Smooth muscle cell (in vitro differentiated cells): ENCODE measurements around the gene DNAJB1. TPM values are rescaled to one million over a fixed set of nuclear protein-coding genes. Genes with fewer than 3 reads are reported as not detected.

Experiments used
- DNase-seq: peaks from one replicate; lab custom pipeline; 2025; ENCODE audit not compliant: unreplicated experiment; lab: John Stamatoyannopoulos, UW
- H2AFZ ChIP-seq: fragments of 200-600 bp; sonication (generic); 2 replicates; pipeline ENCODE4 v1.6.0; 2016; ENCODE audit warnings: antibody characterized with exemption, low read depth, mild to moderate bottlenecking
- H3F3A ChIP-seq: fragments of 200-600 bp; sonication (generic); 2 replicates; pipeline ENCODE4 v1.6.0; 2017; ENCODE audit warnings: antibody characterized with exemption, low read depth
- H3K27ac ChIP-seq: fragments of 200-600 bp; sonication (generic); 2 replicates; pipeline ENCODE4 v1.5.1; 2016; ENCODE audit warnings: low read depth, mild to moderate bottlenecking
- H3K27me3 ChIP-seq: fragments of 200-600 bp; sonication (generic); 2 replicates; pipeline ENCODE4 v1.6.1; 2016; ENCODE audit warnings: low read depth, mild to moderate bottlenecking
- H3K36me3 ChIP-seq: fragments of 200-600 bp; sonication (generic); 2 replicates; pipeline ENCODE4 v1.5.1; 2016; ENCODE audit warnings: low read depth
- H3K4me1 ChIP-seq: fragments of 200-600 bp; sonication (generic); 2 replicates; pipeline ENCODE4 v1.5.1; 2016; ENCODE audit warnings: low read depth
- H3K4me2 ChIP-seq: fragments of 200-600 bp; sonication (generic); 2 replicates; pipeline ENCODE4 v1.6.0; 2016; ENCODE audit warnings: mild to moderate bottlenecking
- H3K4me3 ChIP-seq: fragments of 200-600 bp; sonication (generic); 2 replicates; pipeline ENCODE4 v1.5.1; 2016; ENCODE audit warnings: mild to moderate bottlenecking
- H3K79me2 ChIP-seq: fragments of 200-600 bp; sonication (generic); 2 replicates; pipeline ENCODE4 v1.6.0; 2016; ENCODE audit warnings: low read depth, mild to moderate bottlenecking
- H3K9ac ChIP-seq: fragments of 200-600 bp; sonication (generic); 2 replicates; pipeline ENCODE4 v1.6.0; 2016; ENCODE audit warnings: low read depth
- H3K9me3 ChIP-seq: fragments of 200-600 bp; sonication (generic); replicated peaks from 2 replicates; pipeline ENCODE4 v1.5.1; 2016; ENCODE audit warnings: low read depth
- H4K20me1 ChIP-seq: fragments of 200-600 bp; sonication (generic); 2 replicates; pipeline ENCODE4 v1.6.0; 2016; ENCODE audit warnings: low read depth
- WGBS: methylation state at CpG from one replicate; pipeline ENCODE4 v1.1.7; 2016; ENCODE audit warnings: low lambda C conversion rate; 5-methylcytosine and 5-hydroxymethylcytosine counted together
- polyA plus RNA-seq: library from polyadenylated mRNA; unstranded; fragments of >200 nt; fragmentation: Nextera tagmentation; extraction: Ambion mirVana; gene quantifications from 2 replicates; pipeline ENCODE4 v1.2.1, GENCODE V29; 2016
- total RNA-seq: library from RNA; depleted of rRNA; stranded (reverse); fragments of >200 nt; gene quantifications from 2 replicates; pipeline ENCODE4 v1.2.3, GENCODE V29; 2014
- TF ChIP-seq, protein P1 (sequence below): fragments of 200-600 bp; sonication (generic); IDR thresholded peaks from 2 replicates; pipeline ENCODE4 v1.5.1; 2017; ENCODE audit warnings: borderline replicate concordance, mild to moderate bottlenecking, antibody characterized with exemption; ENCODE audit not compliant: insufficient read depth, poor library complexity, severe bottlenecking

The DNAJB1 gene
- total and polyA plus RNA-seq, 2 experiments from 2014 or later, result 114 to 152 TPM

DNA sequence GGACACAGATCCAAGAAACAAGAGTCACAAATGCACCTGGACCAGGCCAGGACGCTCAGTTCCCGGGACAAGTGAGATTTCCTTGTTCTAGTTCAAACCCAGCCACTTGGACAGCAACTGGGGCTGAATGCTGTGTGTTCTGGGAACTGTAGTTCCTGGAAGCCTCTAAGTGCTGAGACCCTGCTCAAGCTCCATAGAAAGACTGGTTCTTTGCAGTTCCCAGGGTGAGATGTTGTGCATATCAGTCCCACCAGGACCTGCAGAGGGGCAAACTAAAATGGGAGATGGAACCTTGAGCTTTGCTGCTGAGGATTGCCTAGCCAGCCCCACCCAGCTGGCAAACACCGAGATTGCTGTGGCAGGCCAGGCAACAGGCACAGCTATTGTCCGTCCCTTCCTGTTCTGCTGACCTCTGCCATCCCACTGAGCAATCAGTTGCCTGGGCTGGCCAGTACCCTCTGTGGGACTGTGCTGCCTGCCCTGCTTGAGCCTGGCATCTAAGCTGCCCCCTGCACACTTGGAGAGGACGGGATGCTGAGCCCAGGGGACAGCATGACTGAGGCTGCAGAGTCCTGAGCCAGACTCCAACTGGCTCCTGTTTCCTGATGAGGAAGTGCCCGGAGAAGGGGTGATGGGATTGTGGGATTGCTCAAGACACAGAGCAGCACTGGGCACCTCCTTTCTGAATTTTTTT is 20.8 kb downstream of the DNAJB1 start:
- H3F3A ChIP-seq, result no peaks in the 10 kb centered on the region
- peaks cover 14% of the 10 kb centered on the region for H3K4me1 ChIP-seq
- WGBS, result 87% methylated on average over 6 of the region's 6 CpGs
- peaks cover 23% of the 10 kb centered on the region for H4K20me1 ChIP-seq
- no peak for DNase-seq
- H3K79me2 ChIP-seq, result peaks cover 34% of the 10 kb centered on the region
- H3K27me3 ChIP-seq, result no peaks in the 10 kb centered on the region
- no peak overlapping the region for H3K9ac ChIP-seq
- H3K4me3 ChIP-seq, result no peak overlapping the region
- H2AFZ ChIP-seq, result peak overlapping the region; percentile 33
- H3K27ac ChIP-seq, result no peak overlapping the region
- TF ChIP-seq, protein P1, sequence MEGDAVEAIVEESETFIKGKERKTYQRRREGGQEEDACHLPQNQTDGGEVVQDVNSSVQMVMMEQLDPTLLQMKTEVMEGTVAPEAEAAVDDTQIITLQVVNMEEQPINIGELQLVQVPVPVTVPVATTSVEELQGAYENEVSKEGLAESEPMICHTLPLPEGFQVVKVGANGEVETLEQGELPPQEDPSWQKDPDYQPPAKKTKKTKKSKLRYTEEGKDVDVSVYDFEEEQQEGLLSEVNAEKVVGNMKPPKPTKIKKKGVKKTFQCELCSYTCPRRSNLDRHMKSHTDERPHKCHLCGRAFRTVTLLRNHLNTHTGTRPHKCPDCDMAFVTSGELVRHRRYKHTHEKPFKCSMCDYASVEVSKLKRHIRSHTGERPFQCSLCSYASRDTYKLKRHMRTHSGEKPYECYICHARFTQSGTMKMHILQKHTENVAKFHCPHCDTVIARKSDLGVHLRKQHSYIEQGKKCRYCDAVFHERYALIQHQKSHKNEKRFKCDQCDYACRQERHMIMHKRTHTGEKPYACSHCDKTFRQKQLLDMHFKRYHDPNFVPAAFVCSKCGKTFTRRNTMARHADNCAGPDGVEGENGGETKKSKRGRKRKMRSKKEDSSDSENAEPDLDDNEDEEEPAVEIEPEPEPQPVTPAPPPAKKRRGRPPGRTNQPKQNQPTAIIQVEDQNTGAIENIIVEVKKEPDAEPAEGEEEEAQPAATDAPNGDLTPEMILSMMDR, result no peak
- H3K36me3 ChIP-seq, result no peaks in the 10 kb centered on the region
- H3K9me3 ChIP-seq, result no peaks in the 10 kb centered on the region
- no peak overlapping the region for H3K4me2 ChIP-seq

DNA sequence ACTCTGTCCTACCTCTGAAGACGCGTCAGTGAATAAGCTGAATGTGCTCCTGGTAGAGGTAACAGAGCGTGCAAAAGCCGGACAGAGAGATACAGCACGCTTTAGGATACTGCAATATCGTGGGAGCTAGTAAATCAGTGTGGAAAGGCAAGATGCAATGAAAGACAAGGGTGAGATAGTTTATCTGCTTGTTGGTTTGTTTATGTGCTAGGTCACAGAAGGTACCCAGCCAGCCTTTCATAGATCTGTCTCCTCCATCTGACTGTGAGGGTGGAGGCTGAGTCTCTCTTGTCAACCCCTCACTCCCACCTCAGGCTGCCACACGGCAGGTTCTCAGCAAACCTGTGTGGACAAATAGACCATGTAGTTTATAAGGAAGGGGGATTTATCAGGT is 21.4 kb downstream of the DNAJB1 start:
- Histone ChIP-seq H3K27ac (no peak overlapping the region), H3K4me3 (no peak overlapping the region), H3K79me2 (peaks cover 39% of the 10 kb centered on the region)

DNA sequence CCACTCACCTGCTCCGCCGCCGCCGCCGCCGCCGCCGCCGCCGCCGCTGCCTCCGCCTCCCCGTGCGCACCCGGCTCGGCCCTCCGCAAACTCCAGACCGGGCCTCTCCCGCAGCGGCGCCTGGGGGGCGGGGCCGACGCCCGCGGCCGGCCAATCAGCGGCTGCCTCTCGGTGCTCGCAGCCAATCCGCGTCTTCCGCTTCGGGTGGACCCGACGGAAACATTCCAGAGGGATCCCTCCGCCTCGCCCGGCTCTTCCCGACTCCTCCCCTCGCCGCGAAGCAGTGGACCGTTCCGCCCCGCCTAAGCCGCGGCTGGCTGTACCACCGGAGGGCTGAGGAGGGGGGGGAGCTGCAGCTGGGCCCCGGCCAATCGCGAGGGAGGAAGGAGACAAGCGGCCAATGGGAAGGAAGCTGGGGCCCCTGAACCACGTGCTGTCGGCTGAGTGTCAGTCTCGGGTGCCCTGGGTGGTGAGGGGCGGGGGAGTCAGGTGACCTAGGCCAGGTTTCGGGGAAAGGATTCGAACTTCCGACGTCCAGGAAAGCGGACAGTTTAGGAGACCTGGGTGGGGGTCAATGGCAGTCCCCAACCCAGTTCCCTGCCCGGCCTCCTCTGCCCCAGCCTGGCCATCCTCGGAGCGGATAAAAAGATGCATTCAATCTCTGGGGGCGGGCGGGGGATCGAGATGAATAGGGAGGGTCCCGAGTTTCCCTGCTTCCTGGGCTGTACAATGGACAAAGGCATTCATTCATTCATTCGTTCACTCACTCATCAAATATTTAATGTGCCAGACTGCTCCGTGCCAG is 22.0 kb downstream of the DNAJB1 start, which contains the start of gene GIPC1:
GIPC1 (minus strand) TSS at position 99 of the 805 bp plus-strand sequence. CDS start 13,151 bp downstream, outside the sequence.
- H3K9ac ChIP-seq, result peak within 1 kb of the TSS; percentile 56
- peak within 1 kb of the TSS; percentile 90 for H3K4me2 ChIP-seq
- H3K27me3 ChIP-seq, result no peaks in the 10 kb centered on the region
- H3K79me2 ChIP-seq, result peaks cover 45% of the 10 kb centered on the region
- H3K27ac ChIP-seq, result peak within 1 kb of the TSS; percentile 70
- H3K9me3 ChIP-seq, result no peaks in the 10 kb centered on the region
- H3F3A ChIP-seq, result no peaks in the 10 kb centered on the region
- TF ChIP-seq, protein P1, result no peak
- no peaks in the 10 kb centered on the region for H3K36me3 ChIP-seq
- H3K4me3 ChIP-seq, result peak within 1 kb of the TSS; percentile 75
- peaks cover 35% of the 10 kb centered on the region for H4K20me1 ChIP-seq
- peak; percentile 88 for DNase-seq
- peaks cover 14% of the 10 kb centered on the region for H3K4me1 ChIP-seq
- 12% methylated on average over 56 of the region's 71 CpGs for WGBS
- H2AFZ ChIP-seq, result peak within 1 kb of the TSS; percentile 33

More for the DNA sequence above, 21.4 kb downstream of the DNAJB1 start:
- Histone ChIP-seq H3K4me2 (peak overlapping the region; percentile 63), H3K36me3 (no peaks in the 10 kb centered on the region), H2AFZ (peak overlapping the region; percentile 33), H3F3A (no peaks in the 10 kb centered on the region), H3K9ac (no peak overlapping the region), H3K4me1 (peaks cover 14% of the 10 kb centered on the region), H3K27me3 (no peaks in the 10 kb centered on the region), H3K9me3 (no peaks in the 10 kb centered on the region), H4K20me1 (peaks cover 29% of the 10 kb centered on the region)
- WGBS, result 90% methylated on average over 7 of the region's 7 CpGs
- no peak for DNase-seq
- TF ChIP-seq, protein P1, result no peak
